ENCODE data around the gene STPG3. TPM values are rescaled to one million over a fixed set of nuclear protein-coding genes. Genes with fewer than 3 reads are reported as not detected.

Gene STPG3
- total RNA-seq, 1 donor from 2014 or later: not detected

GRCh38 chr9:137299938-137300337 lies 48.9 kb downstream of the STPG3 start:
- DNase-seq (ENCODE audit: low read depth): no peak

DNA sequence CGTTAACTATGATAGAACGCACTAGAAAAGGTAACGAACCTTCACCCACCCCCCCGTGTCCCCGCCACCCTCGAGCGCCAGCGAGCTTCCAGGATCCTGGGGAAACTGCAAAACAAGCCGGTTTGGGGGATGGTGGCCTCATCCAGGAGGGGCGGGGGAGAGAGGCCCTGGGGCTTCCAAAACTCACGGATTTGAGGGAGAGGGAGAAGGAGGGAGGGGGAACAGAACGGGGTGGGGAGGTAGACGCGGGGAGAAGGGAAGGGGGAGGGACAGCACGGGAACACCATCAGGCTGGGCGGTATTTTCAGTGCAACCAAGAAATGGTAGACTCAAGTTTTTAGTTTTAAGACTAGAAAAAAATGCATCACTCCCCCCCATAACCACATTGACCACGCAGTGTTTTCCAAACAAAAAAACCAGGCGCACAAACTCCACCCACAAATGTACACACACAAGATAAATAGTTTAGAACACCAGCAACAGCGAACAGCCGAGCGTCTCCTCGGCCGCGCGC lies 49.5 kb downstream of the STPG3 start:
- DNase-seq (ENCODE audit: low read depth): no peak

DNA sequence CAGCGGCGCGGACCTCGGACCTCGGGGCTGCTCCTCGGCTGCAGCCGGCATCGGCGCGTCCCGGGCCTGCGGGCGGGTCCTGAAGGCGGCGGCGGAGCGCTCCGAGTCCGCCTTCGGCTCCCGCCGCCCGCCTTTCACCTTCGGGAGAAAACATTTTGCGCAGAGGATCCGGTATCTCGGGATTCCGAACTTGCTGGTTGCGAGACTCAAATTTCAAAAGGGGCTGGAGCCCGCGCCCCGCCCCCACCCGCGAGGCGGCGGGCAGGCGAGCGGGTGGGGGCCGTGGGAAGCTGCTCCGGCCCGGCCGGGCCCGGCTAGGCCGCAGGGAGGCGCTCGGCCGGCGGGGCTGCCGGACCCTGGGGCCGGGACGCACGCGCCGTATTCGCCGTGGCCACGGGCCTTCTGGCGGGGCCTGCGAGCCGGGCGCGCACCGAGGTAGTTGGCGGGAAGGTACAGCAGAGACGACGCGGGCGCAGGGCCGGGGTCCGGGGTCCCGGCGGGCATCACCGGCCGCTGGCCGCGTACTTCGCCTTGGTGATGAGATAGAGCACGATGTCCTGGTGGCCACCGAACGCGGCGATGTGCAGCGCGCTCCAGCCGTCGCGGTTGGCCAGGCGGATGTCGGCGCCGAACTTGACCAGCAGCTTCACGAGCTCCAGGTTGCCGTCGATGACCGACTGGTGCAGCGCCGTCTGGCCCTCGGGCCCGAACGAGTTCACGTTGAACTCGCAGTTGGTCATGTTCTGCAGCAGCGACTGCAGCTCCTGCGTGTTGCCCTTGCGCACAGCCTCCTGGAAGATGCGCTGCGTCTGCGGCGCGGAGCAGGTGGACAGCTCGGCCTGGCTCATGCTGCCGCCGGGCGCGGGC lies 50.2 kb downstream of the STPG3 start:
- peak; percentile 47 for DNase-seq (ENCODE audit: low read depth)

DNA sequence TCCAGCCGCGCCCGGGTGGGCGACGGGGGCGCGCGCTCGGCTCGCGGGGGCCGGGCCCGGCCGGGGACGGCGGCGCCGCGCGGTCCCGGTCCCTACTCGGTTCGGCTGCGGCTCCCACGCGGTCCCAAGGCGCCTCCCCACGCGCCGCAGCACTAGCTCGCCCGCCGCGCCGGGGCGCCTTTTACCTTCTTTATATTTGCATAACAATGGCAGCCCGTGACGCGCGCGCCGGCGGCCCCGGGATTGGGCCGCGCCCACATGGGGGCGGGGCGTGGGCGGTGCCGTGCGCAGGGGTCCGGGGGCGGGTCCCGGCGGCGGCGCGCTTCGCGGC lies 51.0 kb downstream of the STPG3 start, which contains the start of gene NRARP:
Gene NRARP, minus strand, starts transcription at position 154 of the 331 bp plus-strand sequence. CDS start 343 bp downstream, outside the sequence.
- DNase-seq (ENCODE audit: low read depth): peak; percentile 75

- no peak for DNase-seq (ENCODE audit: low read depth)
Measured at GRCh38 chr9:137302449-137303150, 51.5 kb downstream of the STPG3 start.

Other genes with a start within 250 kb of the STPG3 start
- gene ABCA2, start 223.0 kb upstream of the STPG3 start, total RNA-seq: 21.1 and 26.3 TPM in 2 replicates
- not detected in 2 replicates for gene FUT7, start 219.2 kb upstream of the STPG3 start, total RNA-seq
- 4.8 TPM in 2 replicates for gene NPDC1, start 205.1 kb upstream of the STPG3 start, total RNA-seq
- 0.13 and 0.68 TPM in 2 replicates for gene ENTPD2, start 197.2 kb upstream of the STPG3 start, total RNA-seq
- gene SAPCD2, start 180.7 kb upstream of the STPG3 start, total RNA-seq: 1.9 and 4.7 TPM in 2 replicates
- 40.2 and 46.4 TPM in 2 replicates for gene UAP1L1, start 173.8 kb upstream of the STPG3 start, total RNA-seq
- 75.5 and 76.6 TPM in 2 replicates for gene MAN1B1, start 164.3 kb upstream of the STPG3 start, total RNA-seq
- 132 and 142 TPM in 2 replicates for gene DPP7, start 136.6 kb upstream of the STPG3 start, total RNA-seq
- 0.05 TPM in 1 of 2 replicates, not detected in the other for gene GRIN1, start 112.1 kb upstream of the STPG3 start, total RNA-seq
- not detected in 2 replicates for gene LRRC26, start 81.2 kb upstream of the STPG3 start, total RNA-seq
- not detected in 2 replicates for gene TMEM210, start 79.2 kb upstream of the STPG3 start, total RNA-seq
- gene ANAPC2, start 62.7 kb upstream of the STPG3 start, total RNA-seq: 28.7 and 30.6 TPM in 2 replicates
- gene SSNA1, start 62.6 kb upstream of the STPG3 start, total RNA-seq: 143 and 158 TPM in 2 replicates
- 19.5 and 25.3 TPM in 2 replicates for gene TPRN, start 50.5 kb upstream of the STPG3 start, total RNA-seq
- 39.2 and 48.4 TPM in 2 replicates for gene TMEM203, start 45.6 kb upstream of the STPG3 start, total RNA-seq
- 6.1 and 10.5 TPM in 2 replicates for gene NDOR1, start 45.6 kb upstream of the STPG3 start, total RNA-seq
- gene RNF208, start 29.0 kb upstream of the STPG3 start, total RNA-seq: 0.21 and 0.36 TPM in 2 replicates
- 1.4 and 2.0 TPM in 2 replicates for gene CYSRT1, start 26.1 kb upstream of the STPG3 start, total RNA-seq
- not detected in 2 replicates for gene RNF224, start 23.8 kb upstream of the STPG3 start, total RNA-seq
- gene SLC34A3, start 20.4 kb upstream of the STPG3 start, total RNA-seq: 0.56 and 0.62 TPM in 2 replicates
- gene TUBB4B, start 10.0 kb upstream of the STPG3 start, total RNA-seq: 211 and 249 TPM in 2 replicates
- gene NELFB, start 4.0 kb downstream of the STPG3 start, total RNA-seq: 37.3 and 48.3 TPM in 2 replicates
- gene TOR4A, start 26.4 kb downstream of the STPG3 start, total RNA-seq: 1.1 and 3.6 TPM in 2 replicates
- gene NRARP, start 51.0 kb downstream of the STPG3 start, total RNA-seq: 1.2 and 2.0 TPM in 2 replicates
- gene EXD3, start 171.9 kb downstream of the STPG3 start, total RNA-seq: 12.5 and 15.3 TPM in 2 replicates
- gene NOXA1, start 172.1 kb downstream of the STPG3 start, total RNA-seq: 1.2 and 3.1 TPM in 2 replicates
- gene ENTPD8, start 190.1 kb downstream of the STPG3 start, total RNA-seq: 0.19 and 0.31 TPM in 2 replicates
- 53.9 and 69.9 TPM in 2 replicates for gene NSMF, start 208.0 kb downstream of the STPG3 start, total RNA-seq